Keratinocyte (primary cell): ENCODE data around the gene TRMO. TPM values are rescaled to one million over a fixed set of nuclear protein-coding genes. Genes with fewer than 3 reads are reported as not detected.

ENCODE experiments used
- DNase-seq: peaks from one replicate; pipeline ENCODE4 v3.0.0-alpha.2; 2011; ENCODE audit warnings: low read depth, missing footprints, low spot score
- FAIRE-seq: peaks from 2 replicates; lab custom pipeline; 2011; peaks lifted over from hg19 to GRCh38; lab: Jason Lieb, UNC
- H2AFZ ChIP-seq: 2 replicates; pipeline ENCODE4 v1.6.0; 2012; ENCODE audit warnings: low read length, control low read depth, inconsistent platforms; ENCODE audit not compliant: control insufficient read depth
- H3K27ac ChIP-seq: 2 replicates; pipeline ENCODE4 v1.5.1; 2011; ENCODE audit warnings: low read length; ENCODE audit not compliant: control insufficient read depth, insufficient read depth
- H3K27me3 ChIP-seq: 3 replicates; pipeline ENCODE4 v1.6.0; 2011; ENCODE audit warnings: low read length; ENCODE audit not compliant: control insufficient read depth, insufficient read depth; ENCODE audit errors: extremely low read depth
- H3K36me3 ChIP-seq, 2 experiments: 2 replicates in 1 of 2; 3 replicates in 1 of 2; pipeline ENCODE4 v1.5.1; 2011; ENCODE audit warnings: low read length in 2 of 2, mild to moderate bottlenecking in 1 of 2; ENCODE audit not compliant: control insufficient read depth in 2 of 2, insufficient read depth in 2 of 2; ENCODE audit errors: extremely low read depth in 1 of 2
- H3K4me1 ChIP-seq: 3 replicates; pipeline ENCODE4 v1.5.1; 2011; ENCODE audit warnings: low read length; ENCODE audit not compliant: control insufficient read depth, insufficient read depth; ENCODE audit errors: extremely low read depth
- H3K4me2 ChIP-seq: 3 replicates; pipeline ENCODE4 v1.6.0; 2011; ENCODE audit warnings: low read depth, low read length; ENCODE audit not compliant: control insufficient read depth, insufficient read depth; ENCODE audit errors: extremely low read depth
- H3K4me3 ChIP-seq, 3 experiments: fragments of 200-600 bp in 1 of 3; sonication (generic) in 1 of 3; 2 replicates in 2 of 3; 3 replicates in 1 of 3; pipeline ENCODE4 v1.5.1; 2011 to 2016; ENCODE audit warnings: low read length in 3 of 3, mild to moderate bottlenecking in 3 of 3, control low read depth in 2 of 3, inconsistent platforms in 1 of 3, low read depth in 1 of 3, mixed read lengths in 1 of 3, mixed run types in 1 of 3, moderate library complexity in 1 of 3; ENCODE audit not compliant: control insufficient read depth in 2 of 3, insufficient read depth in 2 of 3; ENCODE audit errors: extremely low read depth in 1 of 3
- H3K79me2 ChIP-seq: 2 replicates; pipeline ENCODE4 v1.6.0; 2012; ENCODE audit warnings: low read length; ENCODE audit not compliant: control insufficient read depth, insufficient read depth
- H3K9ac ChIP-seq: 3 replicates; pipeline ENCODE4 v1.6.0; 2011; ENCODE audit warnings: low read length; ENCODE audit not compliant: control insufficient read depth, insufficient read depth; ENCODE audit errors: extremely low read depth
- H3K9me1 ChIP-seq: 3 replicates; pipeline ENCODE4 v1.6.0; 2011; ENCODE audit warnings: low read length; ENCODE audit not compliant: control insufficient read depth, insufficient read depth; ENCODE audit errors: extremely low read depth
- H3K9me3 ChIP-seq: 2 replicates; pipeline ENCODE4 v1.5.1; 2012; ENCODE audit warnings: low read depth, low read length; ENCODE audit not compliant: control insufficient read depth
- H4K20me1 ChIP-seq: 3 replicates; pipeline ENCODE4 v1.6.0; 2011; ENCODE audit warnings: low read length; ENCODE audit not compliant: control insufficient read depth, insufficient read depth; ENCODE audit errors: extremely low read depth
- EZH2 ChIP-seq: IDR thresholded peaks from one replicate; pipeline ENCODE4 v1.6.1; 2012; ENCODE audit warnings: inconsistent platforms, mild to moderate bottlenecking, low read length, moderate library complexity
- dilution Hi-C: fragments of 300-500 bp; cut with MboI; formaldehyde crosslinking; loops from one replicate; pipeline ENCODE4 v1.7.0; 2020; ENCODE audit warnings: low sequenced_read_pairs; ENCODE audit not compliant: extremely low pct_ligation_motif_present
- polyA plus RNA-seq, 5 experiments: library from polyadenylated mRNA; depleted of rRNA in 3 of 5; stranded (reverse) in 3 of 5; stranded (forward) in 1 of 5; unstranded in 1 of 5; fragments of >200 nt; gene quantifications; 1 replicate in 1 of 5; 2 replicates in 3 of 5; 3 replicates in 1 of 5; pipeline versions ENCODE4 v1.2.1 to v1.2.3, GENCODE V29; 2011 to 2012; ENCODE audit warnings: missing spikeins in 2 of 5, low read depth in 1 of 5, low replicate concordance in 1 of 5
- TF ChIP-seq, protein P1 (sequence below), 3 experiments: IDR thresholded peaks in 1 of 3; conservative IDR thresholded peaks in 1 of 3; optimal IDR thresholded peaks in 1 of 3; 2 replicates in 2 of 3; 3 replicates in 1 of 3; pipeline versions ENCODE3 to v1.5.1; 2011; ENCODE audit warnings: low read length in 3 of 3, mild to moderate bottlenecking in 3 of 3, moderate library complexity in 2 of 3, control low read depth in 1 of 3, inconsistent platforms in 1 of 3; ENCODE audit not compliant: insufficient read depth in 2 of 3; ENCODE audit errors: extremely low read depth in 1 of 3

The TRMO gene
- polyA plus RNA-seq, 1 donor (not counting 4 experiments of a cell fraction or from before 2014, with no cell fraction given): 19.4 TPM

DNA sequence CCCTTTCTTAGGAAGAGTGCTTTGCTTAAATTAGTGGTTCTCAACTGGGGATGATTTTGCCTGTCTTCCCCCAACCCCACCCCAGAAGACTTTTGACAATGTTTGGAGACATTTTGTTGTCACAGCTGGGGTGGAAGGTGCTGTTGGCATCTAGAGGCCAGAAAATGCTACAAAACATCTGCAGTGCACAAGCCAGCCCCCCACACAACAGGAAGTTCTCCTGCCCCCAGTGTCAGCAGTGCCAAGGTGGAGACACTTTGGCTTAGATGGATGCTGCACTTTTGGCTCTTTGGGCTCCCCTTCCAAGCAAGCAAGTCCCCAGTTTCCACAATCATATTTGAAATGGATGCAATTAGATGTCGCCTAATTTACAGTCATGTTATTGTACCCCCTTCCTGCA is 13.0 kb upstream of the TRMO start:
- Histone ChIP-seq H3K4me2 (no peak overlapping the region), H4K20me1 (peaks cover 2% of the 10 kb centered on the region), H3K4me1 (no peaks in the 10 kb centered on the region), H3K9me1 (no peaks in the 10 kb centered on the region), H3K27ac (no peak overlapping the region), H3K9me3 (no peaks in the 10 kb centered on the region), H2AFZ (no peak overlapping the region), H3K36me3 (no peaks in the 10 kb centered on the region), H3K27me3 (peaks cover 13% of the 10 kb centered on the region), H3K79me2 (no peaks in the 10 kb centered on the region), H3K9ac (no peak overlapping the region), H3K4me3 (no peak overlapping the region)
- DNase-seq (no peak), FAIRE-seq (no peak)
- no peak for TF ChIP-seq EZH2
- TF ChIP-seq, protein P1, sequence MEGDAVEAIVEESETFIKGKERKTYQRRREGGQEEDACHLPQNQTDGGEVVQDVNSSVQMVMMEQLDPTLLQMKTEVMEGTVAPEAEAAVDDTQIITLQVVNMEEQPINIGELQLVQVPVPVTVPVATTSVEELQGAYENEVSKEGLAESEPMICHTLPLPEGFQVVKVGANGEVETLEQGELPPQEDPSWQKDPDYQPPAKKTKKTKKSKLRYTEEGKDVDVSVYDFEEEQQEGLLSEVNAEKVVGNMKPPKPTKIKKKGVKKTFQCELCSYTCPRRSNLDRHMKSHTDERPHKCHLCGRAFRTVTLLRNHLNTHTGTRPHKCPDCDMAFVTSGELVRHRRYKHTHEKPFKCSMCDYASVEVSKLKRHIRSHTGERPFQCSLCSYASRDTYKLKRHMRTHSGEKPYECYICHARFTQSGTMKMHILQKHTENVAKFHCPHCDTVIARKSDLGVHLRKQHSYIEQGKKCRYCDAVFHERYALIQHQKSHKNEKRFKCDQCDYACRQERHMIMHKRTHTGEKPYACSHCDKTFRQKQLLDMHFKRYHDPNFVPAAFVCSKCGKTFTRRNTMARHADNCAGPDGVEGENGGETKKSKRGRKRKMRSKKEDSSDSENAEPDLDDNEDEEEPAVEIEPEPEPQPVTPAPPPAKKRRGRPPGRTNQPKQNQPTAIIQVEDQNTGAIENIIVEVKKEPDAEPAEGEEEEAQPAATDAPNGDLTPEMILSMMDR (optimal IDR thresholded peaks at IDR 0.05 in 1 of 3, IDR thresholded peaks at IDR 0.05 in 1 of 3, conservative IDR thresholded peaks at IDR 0.05 in 1 of 3; ENCODE audit: extremely low read depth in 1 of 3, insufficient read depth in 2 of 3, low read length in 3 of 3): no peak
- dilution Hi-C loops: no loop called here

DNA sequence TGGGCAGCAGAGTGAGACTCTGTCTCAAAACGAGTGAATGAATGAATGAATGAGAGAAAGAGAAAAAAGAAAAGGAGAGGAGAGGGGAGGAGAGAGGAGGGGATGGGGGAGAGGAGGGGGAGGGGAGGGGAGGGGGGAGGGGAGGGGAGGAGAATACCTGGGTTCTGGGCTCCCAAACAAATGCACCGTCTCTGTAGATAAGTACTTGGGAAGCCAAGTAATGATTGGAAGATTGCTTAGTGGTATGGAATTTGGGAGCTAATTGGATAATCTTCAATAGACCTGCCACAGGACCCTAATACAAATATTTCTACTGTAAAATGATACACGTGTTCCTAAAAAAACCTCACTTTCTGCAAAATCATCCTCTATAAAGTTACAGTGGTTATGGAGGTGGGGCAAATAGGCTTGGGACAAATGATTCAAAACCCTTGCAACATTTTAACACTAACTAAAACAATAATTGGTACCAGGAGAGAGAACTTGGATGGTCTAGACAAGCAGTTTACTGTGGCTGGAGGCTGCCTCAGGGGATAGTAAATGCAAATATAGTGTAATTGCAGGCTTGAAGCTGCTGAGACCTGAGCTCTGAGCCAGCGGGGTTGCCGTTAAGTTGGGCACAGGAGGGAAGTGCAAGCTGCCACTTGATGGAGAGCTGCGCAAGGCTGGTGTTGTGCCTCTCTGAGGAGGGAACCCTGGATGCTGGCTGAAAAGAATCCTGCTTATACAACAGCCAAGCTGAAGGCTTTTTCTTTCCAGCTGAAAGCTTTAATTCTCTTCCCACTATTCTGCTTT is 12.2 kb upstream of the TRMO start:
- H2AFZ ChIP-seq: no peak overlapping the region
- H3K4me2 ChIP-seq: no peak overlapping the region
- dilution Hi-C loops: no loop called here
- H3K4me3 ChIP-seq: no peak overlapping the region
- H3K9ac ChIP-seq: no peak overlapping the region
- H3K27me3 ChIP-seq: peaks cover 16% of the 10 kb centered on the region
- DNase-seq (no peak), FAIRE-seq (no peak)
- H3K79me2 ChIP-seq: no peaks in the 10 kb centered on the region
- H3K9me1 ChIP-seq: no peaks in the 10 kb centered on the region
- H3K27ac ChIP-seq: no peak overlapping the region
- no peaks in the 10 kb centered on the region for H3K36me3 ChIP-seq
- no peaks in the 10 kb centered on the region for H3K9me3 ChIP-seq
- peaks cover 2% of the 10 kb centered on the region for H4K20me1 ChIP-seq
- TF ChIP-seq EZH2: no peak
- TF ChIP-seq, protein P1 (optimal IDR thresholded peaks at IDR 0.05 in 1 of 3, IDR thresholded peaks at IDR 0.05 in 1 of 3, conservative IDR thresholded peaks at IDR 0.05 in 1 of 3; ENCODE audit: extremely low read depth in 1 of 3, insufficient read depth in 2 of 3, low read length in 3 of 3): no peak
- H3K4me1 ChIP-seq: no peaks in the 10 kb centered on the region
